HCT116 (cell line): ENCODE data around the gene MAP3K4. TPM values are rescaled to one million over a fixed set of nuclear protein-coding genes. Genes with fewer than 3 reads are reported as not detected.

Experiments
- ATAC-seq: fragments of 200-7000 bp; cut with Tn5 transposase; 2 replicates; pipeline ENCODE4 v1.9.1; 2020; ENCODE audit warnings: mild to moderate bottlenecking, moderate library complexity
- BruUV-seq: library from RNA; stranded (reverse); fragments of 400-500 nt; replicated peaks from 2 replicates; lab custom pipeline; 2021; lab: Mats Ljungman, UMichigan
- CTCF ChIA-PET: fragments of 300-600 bp; sonication (Branson Sonifier 250); formaldehyde crosslinking; loops from one replicate; lab custom pipeline; 2021; ENCODE audit warnings: antibody characterized with exemption; lab: Charles Lee
- POLR2A ChIA-PET: fragments of 300-600, 350-600 bp; sonication (Branson Sonifier 250); formaldehyde crosslinking; loops from one replicate; lab custom pipeline; 2021; ENCODE audit warnings: antibody characterized with exemption; lab: Charles Lee
- RAD21 ChIA-PET, 2 experiments: fragments of 300-600 bp; sonication (Branson Sonifier 250); formaldehyde crosslinking; loops; one replicate each; lab custom pipeline; 2023; ENCODE audit warnings: low total read pairs in 2 of 2; ENCODE audit not compliant: uncharacterized antibody in 2 of 2, unreplicated experiment in 2 of 2, low non-redundant PET in 1 of 2; lab: Charles Lee
- DNase-seq: peaks from one replicate; pipeline ENCODE4 v3.0.0-alpha.2; 2010; ENCODE audit warnings: low read depth, low spot score
- H2AFZ ChIP-seq: fragments of 200-600 bp; shearing (Covaris generic), sonication (generic); 2 replicates; pipeline ENCODE4 v1.6.1; 2017; ENCODE audit warnings: low read depth, mixed run types, mixed read lengths, antibody characterized with exemption, low read length; ENCODE audit not compliant: poor library complexity, severe bottlenecking
- H3K27ac ChIP-seq: 2 replicates; pipeline ENCODE4 v1.5.1; 2012; ENCODE audit warnings: low read depth, low read length
- H3K27me3 ChIP-seq: fragments of 200-600 bp; sonication (generic); 2 replicates; pipeline ENCODE4 v1.6.1; 2016; ENCODE audit warnings: mixed run types, low read length, mixed read lengths; ENCODE audit not compliant: insufficient read depth
- H3K36me3 ChIP-seq, 2 experiments: fragments of 200-500 bp in 1 of 2; fragments of 200-600 bp in 1 of 2; sonication (Bioruptor generic) in 1 of 2; sonication (generic) in 1 of 2; 2 replicates each; pipeline versions ENCODE4 v1.5.1 to v1.6.1; 2014 to 2016; ENCODE audit warnings: low read length in 2 of 2, inconsistent platforms in 1 of 2, mixed read lengths in 1 of 2, mixed run types in 1 of 2; ENCODE audit not compliant: insufficient read depth in 2 of 2, control insufficient read depth in 1 of 2
- H3K4me1 ChIP-seq, 2 experiments: fragments of 200-600 bp in 1 of 2; sonication (generic) in 1 of 2; 2 replicates each; pipeline versions ENCODE4 v1.5.1 to v1.6.1; 2012 to 2017; ENCODE audit warnings: low read length in 2 of 2, inconsistent platforms in 1 of 2, mild to moderate bottlenecking in 1 of 2, mixed read lengths in 1 of 2, mixed run types in 1 of 2, moderate library complexity in 1 of 2; ENCODE audit not compliant: insufficient read depth in 2 of 2, control insufficient read depth in 1 of 2
- H3K4me2 ChIP-seq: fragments of 200-600 bp; sonication (generic); 2 replicates; pipeline ENCODE4 v1.6.1; 2017; ENCODE audit warnings: mixed run types, low read length, mixed read lengths
- H3K4me3 ChIP-seq, 2 experiments: fragments of 200-600 bp in 1 of 2; sonication (generic) in 1 of 2; replicated peaks in 1 of 2; 2 replicates each; pipeline ENCODE4 v1.5.1; 2011 to 2016; ENCODE audit warnings: low read length in 2 of 2, control low read depth in 1 of 2, low read depth in 1 of 2, mild to moderate bottlenecking in 1 of 2, mixed read lengths in 1 of 2, mixed run types in 1 of 2
- H3K79me2 ChIP-seq: fragments of 200-600 bp; sonication (generic); 2 replicates; pipeline ENCODE4 v1.6.1; 2017; ENCODE audit warnings: mild to moderate bottlenecking, mixed run types, low read length, moderate library complexity, mixed read lengths; ENCODE audit not compliant: insufficient read depth
- H3K9ac ChIP-seq: fragments of 200-600 bp; sonication (generic); 2 replicates; pipeline ENCODE4 v1.6.1; 2016; ENCODE audit warnings: low read length, mixed read lengths
- H3K9me2 ChIP-seq: fragments of 200-600 bp; sonication (generic), shearing (Covaris generic); 2 replicates; pipeline ENCODE4 v1.6.1; 2017; ENCODE audit warnings: mixed run types, mild to moderate bottlenecking, moderate library complexity; ENCODE audit not compliant: insufficient read depth
- H3K9me3 ChIP-seq, 2 experiments: fragments of 200-500 bp in 1 of 2; fragments of 200-600 bp in 1 of 2; sonication (Bioruptor generic) in 1 of 2; sonication (generic) in 1 of 2; 2 replicates each; pipeline ENCODE4 v1.6.1; 2014 to 2017; ENCODE audit warnings: low read length in 2 of 2, mixed read lengths in 2 of 2, inconsistent platforms in 1 of 2, low read depth in 1 of 2, mild to moderate bottlenecking in 1 of 2, mixed run types in 1 of 2, moderate library complexity in 1 of 2; ENCODE audit not compliant: control insufficient read depth in 1 of 2, insufficient read depth in 1 of 2
- H4K20me1 ChIP-seq: fragments of 200-600 bp; sonication (generic), shearing (Covaris generic); 2 replicates; pipeline ENCODE4 v1.6.1; 2017; ENCODE audit warnings: mixed run types, mild to moderate bottlenecking, moderate library complexity; ENCODE audit not compliant: insufficient read depth
- CBX3 ChIP-seq: IDR thresholded peaks from 2 replicates; pipeline ENCODE4 v1.6.1; 2012; ENCODE audit warnings: low read depth
- CEBPB ChIP-seq: IDR thresholded peaks from 2 replicates; pipeline ENCODE4 v1.6.1; 2012; ENCODE audit warnings: low read depth
- EGR1 ChIP-seq: IDR thresholded peaks from 2 replicates; pipeline ENCODE4 v1.6.1; 2012; ENCODE audit warnings: low read depth
- EZH2 ChIP-seq: fragments of 200-600 bp; sonication (generic); IDR thresholded peaks from 2 replicates; pipeline ENCODE4 v1.6.1; 2017; ENCODE audit warnings: antibody characterized with exemption, mixed run types
- EZH2phosphoT487 ChIP-seq: fragments of 200-600 bp; IDR thresholded peaks from 2 replicates; pipeline ENCODE4 v1.6.1; 2018; ENCODE audit warnings: antibody characterized with exemption, borderline replicate concordance
- JUND ChIP-seq: IDR thresholded peaks from 2 replicates; pipeline ENCODE4 v1.6.1; 2012
- POLR2A ChIP-seq: IDR thresholded peaks from 2 replicates; pipeline ENCODE4 v1.7.0; 2011; ENCODE audit warnings: borderline replicate concordance; ENCODE audit not compliant: insufficient read depth, insufficient read length; ENCODE audit errors: extremely low read depth
- POLR2AphosphoS5 ChIP-seq: IDR thresholded peaks from 2 replicates; pipeline ENCODE4 v1.6.1; 2011; ENCODE audit warnings: mild to moderate bottlenecking, low read depth, low read length, moderate library complexity
- SIN3A ChIP-seq: IDR thresholded peaks from 2 replicates; pipeline ENCODE4 v1.6.1; 2012; ENCODE audit warnings: low read depth
- SP1 ChIP-seq: IDR thresholded peaks from 2 replicates; pipeline ENCODE4 v1.6.1; 2012; ENCODE audit warnings: low read depth
- SRF ChIP-seq: IDR thresholded peaks from 2 replicates; pipeline ENCODE4 v1.6.1; 2012; ENCODE audit warnings: low read depth
- TCF7L2 ChIP-seq: IDR thresholded peaks from 2 replicates; pipeline ENCODE4 v1.7.0; 2011; ENCODE audit warnings: borderline replicate concordance, inconsistent platforms; ENCODE audit not compliant: insufficient read depth, insufficient read length; ENCODE audit errors: extremely low read depth
- YY1 ChIP-seq: IDR thresholded peaks from 2 replicates; pipeline ENCODE4 v1.6.1; 2011; ENCODE audit warnings: low read length, low read depth, moderate library complexity, mild to moderate bottlenecking; ENCODE audit not compliant: insufficient replicate concordance; ENCODE audit errors: extremely low read depth
- ZFX ChIP-seq: fragments of 450-650 bp; IDR thresholded peaks from 2 replicates; pipeline ENCODE4 v1.6.1; 2017
- ZNF274 ChIP-seq: fragments of 200-500 bp; sonication (Bioruptor generic); IDR thresholded peaks from 2 replicates; pipeline ENCODE4 v1.6.1; 2014; ENCODE audit warnings: mild to moderate bottlenecking, low read depth, low read length, inconsistent platforms
- intact Hi-C: fragments of 100-400 bp; cut with micrococcal nuclease; formaldehyde crosslinking; loops from 2 replicates; pipeline ENCODE4 v1.10.0; 2022
- total RNA-seq: library from RNA; stranded (reverse); gene quantifications from one replicate; pipeline ENCODE4 v1.2.1, GENCODE V29; 2021; ENCODE audit not compliant: unreplicated experiment
- TF ChIP-seq, protein P1 (sequence below): IDR thresholded peaks from 2 replicates; pipeline ENCODE4 v1.6.1; 2011; ENCODE audit warnings: mild to moderate bottlenecking, low read length, moderate library complexity; ENCODE audit not compliant: insufficient replicate concordance; ENCODE audit errors: extremely low read depth
- TF ChIP-seq, protein P2 (sequence below): IDR thresholded peaks from 2 replicates; pipeline ENCODE4 v1.6.1; 2012
- TF ChIP-seq, protein P3 (sequence below): IDR thresholded peaks from 2 replicates; pipeline ENCODE4 v1.6.1; 2012
- TF ChIP-seq, protein P4 (sequence below), 3 experiments: fragments of 200-600 bp in 1 of 3; sonication (generic) in 1 of 3; IDR thresholded peaks in 2 of 3; conservative IDR thresholded peaks in 1 of 3; 2 replicates each; pipeline ENCODE4 v1.5.1; 2012 to 2017; ENCODE audit warnings: low read depth in 2 of 3, low read length in 2 of 3, antibody characterized with exemption in 1 of 3, borderline replicate concordance in 1 of 3, control low read depth in 1 of 3, mild to moderate bottlenecking in 1 of 3, mixed read lengths in 1 of 3, mixed run types in 1 of 3, moderate library complexity in 1 of 3; ENCODE audit not compliant: insufficient read depth in 1 of 3
- TF ChIP-seq, protein P5 (sequence below): IDR thresholded peaks from 2 replicates; pipeline ENCODE4 v1.6.1; 2012; ENCODE audit warnings: low read depth

MAP3K4 gene
- total RNA-seq, 1 experiment from 2014 or later = 46.5 TPM

DNA sequence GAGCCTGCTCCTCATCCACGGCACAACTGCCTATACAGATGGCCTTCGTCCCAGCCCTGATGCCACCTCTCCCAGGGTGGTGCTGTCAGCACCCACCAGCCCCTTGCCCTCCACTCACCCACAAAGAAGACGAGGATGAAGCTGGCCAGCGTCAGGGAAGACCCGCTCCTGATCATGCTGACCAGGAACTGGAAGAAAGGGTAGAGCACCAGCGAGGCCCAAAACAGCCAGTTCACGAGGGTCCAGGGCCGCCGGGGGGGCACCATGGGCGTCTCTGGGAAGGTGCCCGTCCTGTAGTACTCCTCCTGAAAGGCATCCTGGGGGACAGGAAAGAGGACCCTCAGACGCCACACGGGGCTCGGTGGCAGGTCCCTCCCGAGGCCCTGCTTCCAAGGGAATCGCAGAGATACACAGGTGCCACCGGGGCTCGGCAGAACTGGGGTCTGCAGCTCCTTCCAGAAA lies 147.8 kb downstream of the MAP3K4 start:
- no peaks in the 10 kb centered on the region for H3K4me1 ChIP-seq
- DNase-seq (no peak), ATAC-seq (no peak)
- H3K27me3 ChIP-seq = no peaks in the 10 kb centered on the region
- POLR2A ChIA-PET = no interaction called here
- no peaks in the 10 kb centered on the region for H3K79me2 ChIP-seq
- no peak overlapping the region for H3K9ac ChIP-seq
- BruUV-seq = no TSS peak
- RAD21 ChIA-PET = no interaction called here
- CTCF ChIA-PET = no interaction called here
- H3K9me2 ChIP-seq = no peaks in the 10 kb centered on the region
- intact Hi-C loops = no loop called here
- no peaks in the 10 kb centered on the region for H3K9me3 ChIP-seq
- no peak overlapping the region for H3K4me2 ChIP-seq
- H4K20me1 ChIP-seq = no peaks in the 10 kb centered on the region
- no peaks in the 10 kb centered on the region; a peak in 1 of 4 replicates for H3K36me3 ChIP-seq
- TF ChIP-seq POLR2A = no peak
- TF ChIP-seq EGR1 = no peak
- no peak for TF ChIP-seq SP1
- TF ChIP-seq ZNF274 = no peak
- TF ChIP-seq, protein P1, sequence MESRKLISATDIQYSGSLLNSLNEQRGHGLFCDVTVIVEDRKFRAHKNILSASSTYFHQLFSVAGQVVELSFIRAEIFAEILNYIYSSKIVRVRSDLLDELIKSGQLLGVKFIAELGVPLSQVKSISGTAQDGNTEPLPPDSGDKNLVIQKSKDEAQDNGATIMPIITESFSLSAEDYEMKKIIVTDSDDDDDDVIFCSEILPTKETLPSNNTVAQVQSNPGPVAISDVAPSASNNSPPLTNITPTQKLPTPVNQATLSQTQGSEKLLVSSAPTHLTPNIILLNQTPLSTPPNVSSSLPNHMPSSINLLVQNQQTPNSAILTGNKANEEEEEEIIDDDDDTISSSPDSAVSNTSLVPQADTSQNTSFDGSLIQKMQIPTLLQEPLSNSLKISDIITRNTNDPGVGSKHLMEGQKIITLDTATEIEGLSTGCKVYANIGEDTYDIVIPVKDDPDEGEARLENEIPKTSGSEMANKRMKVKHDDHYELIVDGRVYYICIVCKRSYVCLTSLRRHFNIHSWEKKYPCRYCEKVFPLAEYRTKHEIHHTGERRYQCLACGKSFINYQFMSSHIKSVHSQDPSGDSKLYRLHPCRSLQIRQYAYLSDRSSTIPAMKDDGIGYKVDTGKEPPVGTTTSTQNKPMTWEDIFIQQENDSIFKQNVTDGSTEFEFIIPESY = no peak
- TF ChIP-seq, protein P2, sequence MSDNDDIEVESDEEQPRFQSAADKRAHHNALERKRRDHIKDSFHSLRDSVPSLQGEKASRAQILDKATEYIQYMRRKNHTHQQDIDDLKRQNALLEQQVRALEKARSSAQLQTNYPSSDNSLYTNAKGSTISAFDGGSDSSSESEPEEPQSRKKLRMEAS = no peak
- no peak for TF ChIP-seq EZH2
- TF ChIP-seq CEBPB = no peak
- no peak for TF ChIP-seq CBX3
- TF ChIP-seq POLR2AphosphoS5 = no peak
- TF ChIP-seq YY1 = no peak
- TF ChIP-seq TCF7L2 = no peak
- no peak for TF ChIP-seq EZH2phosphoT487
- TF ChIP-seq SIN3A = no peak
- TF ChIP-seq ZFX = no peak
- TF ChIP-seq, protein P3, sequence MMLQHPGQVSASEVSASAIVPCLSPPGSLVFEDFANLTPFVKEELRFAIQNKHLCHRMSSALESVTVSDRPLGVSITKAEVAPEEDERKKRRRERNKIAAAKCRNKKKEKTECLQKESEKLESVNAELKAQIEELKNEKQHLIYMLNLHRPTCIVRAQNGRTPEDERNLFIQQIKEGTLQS = no peak
- TF ChIP-seq JUND = no peak
- TF ChIP-seq, protein P4, sequence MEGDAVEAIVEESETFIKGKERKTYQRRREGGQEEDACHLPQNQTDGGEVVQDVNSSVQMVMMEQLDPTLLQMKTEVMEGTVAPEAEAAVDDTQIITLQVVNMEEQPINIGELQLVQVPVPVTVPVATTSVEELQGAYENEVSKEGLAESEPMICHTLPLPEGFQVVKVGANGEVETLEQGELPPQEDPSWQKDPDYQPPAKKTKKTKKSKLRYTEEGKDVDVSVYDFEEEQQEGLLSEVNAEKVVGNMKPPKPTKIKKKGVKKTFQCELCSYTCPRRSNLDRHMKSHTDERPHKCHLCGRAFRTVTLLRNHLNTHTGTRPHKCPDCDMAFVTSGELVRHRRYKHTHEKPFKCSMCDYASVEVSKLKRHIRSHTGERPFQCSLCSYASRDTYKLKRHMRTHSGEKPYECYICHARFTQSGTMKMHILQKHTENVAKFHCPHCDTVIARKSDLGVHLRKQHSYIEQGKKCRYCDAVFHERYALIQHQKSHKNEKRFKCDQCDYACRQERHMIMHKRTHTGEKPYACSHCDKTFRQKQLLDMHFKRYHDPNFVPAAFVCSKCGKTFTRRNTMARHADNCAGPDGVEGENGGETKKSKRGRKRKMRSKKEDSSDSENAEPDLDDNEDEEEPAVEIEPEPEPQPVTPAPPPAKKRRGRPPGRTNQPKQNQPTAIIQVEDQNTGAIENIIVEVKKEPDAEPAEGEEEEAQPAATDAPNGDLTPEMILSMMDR (IDR thresholded peaks at IDR 0.05 in 2 of 3, conservative IDR thresholded peaks at IDR 0.05 in 1 of 3; ENCODE audit: borderline replicate concordance in 1 of 3, insufficient read depth in 1 of 3, low read depth in 2 of 3, low read length in 2 of 3) = no peak
- no peak for TF ChIP-seq SRF
- TF ChIP-seq, protein P5, sequence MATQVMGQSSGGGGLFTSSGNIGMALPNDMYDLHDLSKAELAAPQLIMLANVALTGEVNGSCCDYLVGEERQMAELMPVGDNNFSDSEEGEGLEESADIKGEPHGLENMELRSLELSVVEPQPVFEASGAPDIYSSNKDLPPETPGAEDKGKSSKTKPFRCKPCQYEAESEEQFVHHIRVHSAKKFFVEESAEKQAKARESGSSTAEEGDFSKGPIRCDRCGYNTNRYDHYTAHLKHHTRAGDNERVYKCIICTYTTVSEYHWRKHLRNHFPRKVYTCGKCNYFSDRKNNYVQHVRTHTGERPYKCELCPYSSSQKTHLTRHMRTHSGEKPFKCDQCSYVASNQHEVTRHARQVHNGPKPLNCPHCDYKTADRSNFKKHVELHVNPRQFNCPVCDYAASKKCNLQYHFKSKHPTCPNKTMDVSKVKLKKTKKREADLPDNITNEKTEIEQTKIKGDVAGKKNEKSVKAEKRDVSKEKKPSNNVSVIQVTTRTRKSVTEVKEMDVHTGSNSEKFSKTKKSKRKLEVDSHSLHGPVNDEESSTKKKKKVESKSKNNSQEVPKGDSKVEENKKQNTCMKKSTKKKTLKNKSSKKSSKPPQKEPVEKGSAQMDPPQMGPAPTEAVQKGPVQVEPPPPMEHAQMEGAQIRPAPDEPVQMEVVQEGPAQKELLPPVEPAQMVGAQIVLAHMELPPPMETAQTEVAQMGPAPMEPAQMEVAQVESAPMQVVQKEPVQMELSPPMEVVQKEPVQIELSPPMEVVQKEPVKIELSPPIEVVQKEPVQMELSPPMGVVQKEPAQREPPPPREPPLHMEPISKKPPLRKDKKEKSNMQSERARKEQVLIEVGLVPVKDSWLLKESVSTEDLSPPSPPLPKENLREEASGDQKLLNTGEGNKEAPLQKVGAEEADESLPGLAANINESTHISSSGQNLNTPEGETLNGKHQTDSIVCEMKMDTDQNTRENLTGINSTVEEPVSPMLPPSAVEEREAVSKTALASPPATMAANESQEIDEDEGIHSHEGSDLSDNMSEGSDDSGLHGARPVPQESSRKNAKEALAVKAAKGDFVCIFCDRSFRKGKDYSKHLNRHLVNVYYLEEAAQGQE = no peak
- H2AFZ ChIP-seq = no peak overlapping the region
- H3K4me3 ChIP-seq = no peak overlapping the region
- no peak overlapping the region for H3K27ac ChIP-seq
